HG02884 (cell line): ENCODE results near the gene KCNIP3.
"Not testable (repeated sequence)": the region's sequence is repeated elsewhere in the genome, so short reads cannot be mapped to it uniquely, and the experiment has no call there.

ENCODE experiments used
- ATAC-seq: cut with Tn5 transposase; IDR thresholded peaks from one replicate; pipeline ENCODE4 v1.9.1; 2021; ENCODE audit warnings: mild to moderate bottlenecking, moderate library complexity; ENCODE audit not compliant: unreplicated experiment

KCNIP3 gene

DNA sequence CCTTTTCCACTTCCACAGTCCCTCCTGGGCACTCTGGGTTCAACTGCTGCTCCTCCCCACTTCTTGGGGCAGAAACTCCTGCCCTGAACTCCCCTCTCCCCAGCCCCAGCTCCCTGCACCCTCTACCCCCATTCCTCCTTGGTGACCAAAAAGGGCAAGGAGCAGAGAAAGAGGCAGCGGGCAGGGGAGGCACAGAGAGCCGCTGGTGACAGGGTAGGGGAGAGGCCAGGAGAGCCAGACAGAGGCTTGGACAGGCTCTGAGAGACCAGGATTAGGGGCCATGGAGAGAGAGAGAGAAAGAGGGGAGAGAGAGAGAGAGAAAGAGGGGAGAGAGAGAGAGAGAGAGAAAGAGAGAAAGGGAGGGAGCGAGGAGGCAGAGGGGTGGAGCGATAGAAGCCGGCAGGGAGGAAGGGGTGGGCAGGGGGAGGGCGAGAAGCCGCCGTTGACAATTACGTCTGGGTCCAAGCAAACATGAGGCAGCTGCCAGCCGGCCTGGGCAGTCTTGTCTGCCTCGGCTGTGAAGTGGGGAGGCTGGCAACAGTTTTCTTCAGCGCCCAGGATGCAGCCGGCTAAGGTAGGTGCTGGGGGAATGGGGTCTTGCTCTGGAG lies at the start of gene KCNIP3:
TSS of gene KCNIP3 (plus strand) at position 468 of the 608 bp plus-strand sequence. CDS start at position 560, 92 bp downstream.
- ATAC-seq: no peak

GRCh38 chr2:95258271-95258670 lies 38.9 kb upstream of the KCNIP3 start:
- ATAC-seq: no peak

GRCh38 chr2:95260028-95261023 lies 36.8 kb upstream of the KCNIP3 start:
- ATAC-seq: no peak

- ATAC-seq: no peak
Observed at GRCh38 chr2:95261602-95262001, 35.5 kb upstream of the KCNIP3 start.

DNA sequence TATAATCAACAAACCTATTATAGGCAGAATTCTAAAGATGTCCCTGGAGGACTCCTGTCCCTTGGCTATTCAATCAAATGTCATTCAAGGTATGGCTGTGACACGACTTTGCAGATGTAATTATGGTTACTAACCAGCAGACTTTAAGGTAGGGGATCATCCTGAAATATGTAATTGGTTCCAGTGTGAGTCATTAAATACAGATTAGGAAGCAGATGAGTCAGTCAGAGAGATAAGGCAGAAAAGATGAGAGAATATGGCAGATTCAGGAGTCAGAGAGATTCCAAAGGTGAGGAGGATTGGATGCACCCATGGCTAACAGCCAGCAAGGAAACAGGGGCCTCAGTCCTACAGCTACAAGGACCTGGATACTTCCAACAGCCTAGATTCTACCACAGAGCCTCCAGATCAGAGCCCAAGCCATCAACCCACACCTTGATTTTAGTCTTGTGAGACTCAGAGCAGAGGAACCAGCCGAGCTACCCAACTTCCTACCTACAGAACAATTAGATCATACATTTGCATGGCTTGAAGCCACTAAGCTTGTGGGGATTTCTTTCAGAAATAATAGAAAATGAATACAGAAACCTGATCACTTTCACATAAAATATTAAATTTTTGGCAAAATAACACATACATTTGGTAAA lies 34.1 kb upstream of the KCNIP3 start:
- no peak for ATAC-seq

- ATAC-seq: no peak
Observed at GRCh38 chr2:95264624-95265023, 32.5 kb upstream of the KCNIP3 start.

DNA sequence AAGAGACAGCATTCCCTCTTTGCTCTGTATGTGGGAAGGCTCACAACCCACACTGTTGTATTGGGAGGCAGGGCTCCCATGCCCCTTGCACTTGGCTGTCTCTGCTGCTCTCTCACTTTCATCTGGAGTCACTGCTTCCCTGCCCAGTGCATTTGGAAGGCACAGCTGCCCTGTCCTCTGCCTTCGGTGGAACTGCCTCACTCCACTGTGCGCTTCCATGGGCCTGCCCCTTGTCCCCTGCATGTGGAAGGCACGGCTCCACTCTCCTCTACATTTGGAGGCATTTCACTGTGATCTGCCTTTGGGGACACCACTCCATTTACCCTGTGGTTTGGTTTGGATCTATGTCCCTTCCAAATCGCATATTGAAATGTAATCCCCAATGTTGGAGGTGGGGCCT lies 32.0 kb upstream of the KCNIP3 start:
- no peak for ATAC-seq

- no peak for ATAC-seq
Observed at GRCh38 chr2:95266781-95267430, 30.2 kb upstream of the KCNIP3 start.

DNA sequence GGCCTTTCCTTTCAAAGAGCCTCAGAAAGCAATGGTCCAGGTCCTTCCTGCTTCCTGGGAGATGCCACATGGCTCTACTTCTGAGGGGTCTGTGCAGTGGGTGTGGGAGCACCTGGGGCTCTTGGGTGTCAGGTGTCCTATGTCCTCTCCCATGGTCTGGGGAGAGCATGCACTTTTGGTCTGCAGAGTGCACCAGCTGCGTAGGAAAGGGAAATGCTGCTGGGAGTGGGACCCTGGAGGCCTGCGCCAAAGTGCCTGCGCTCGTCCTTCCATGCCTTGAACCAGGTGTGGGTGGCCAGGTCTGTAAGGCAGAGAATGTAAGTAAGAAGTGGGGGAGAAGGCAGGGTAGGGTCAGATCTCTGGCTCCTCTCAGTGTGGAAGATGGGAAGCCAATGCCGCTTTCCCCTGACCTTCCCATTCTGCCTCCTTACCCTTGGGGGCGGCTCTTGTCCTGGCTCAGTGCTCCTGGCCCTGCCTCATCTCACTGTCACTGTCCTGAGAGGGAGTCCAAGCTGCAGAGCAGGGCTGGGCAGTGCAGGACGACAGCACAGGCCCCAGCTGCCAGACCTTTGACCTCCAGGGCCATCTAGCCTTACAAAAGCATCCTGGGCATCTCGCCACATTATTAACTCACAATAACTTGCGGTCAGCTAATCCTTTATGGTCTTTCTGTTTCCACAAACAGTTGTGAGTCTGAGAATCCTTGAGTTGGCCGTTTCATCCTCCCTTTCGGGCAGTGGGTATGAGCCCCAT lies 29.5 kb upstream of the KCNIP3 start:
- ATAC-seq: no peak

GRCh38 chr2:95268211-95269035 lies 28.7 kb upstream of the KCNIP3 start:
- ATAC-seq: no peak

- no peak for ATAC-seq
Observed at GRCh38 chr2:95269036-95269680, 28.0 kb upstream of the KCNIP3 start.

GRCh38 chr2:95269745-95270144 lies 27.4 kb upstream of the KCNIP3 start:
- not testable (repeated sequence) for ATAC-seq

DNA sequence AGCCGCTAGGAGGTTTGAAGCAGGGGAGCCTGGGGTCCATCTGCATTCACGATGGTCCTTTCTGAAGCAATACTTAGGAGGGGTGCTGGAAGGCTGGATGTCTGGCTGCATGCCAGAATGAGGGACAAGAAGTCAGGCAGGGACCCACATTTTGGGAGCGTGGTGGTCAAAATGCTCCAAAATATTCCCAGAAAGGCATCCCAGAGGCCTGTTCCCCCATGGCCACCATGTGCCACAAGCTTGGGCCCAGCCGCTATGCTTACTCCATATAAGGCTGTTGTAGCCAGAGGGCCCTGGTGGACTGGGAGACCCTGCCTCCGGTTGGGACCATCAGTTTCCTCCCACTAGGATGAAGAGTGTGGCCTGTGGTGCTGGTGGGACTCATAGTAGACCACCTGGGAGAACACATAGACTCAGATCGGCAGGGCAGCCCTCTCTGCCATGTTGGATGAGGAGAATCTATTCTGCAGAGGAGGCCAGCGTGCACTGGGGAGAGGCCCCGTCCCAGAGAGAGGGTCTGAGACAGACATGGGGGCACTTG lies 26.5 kb upstream of the KCNIP3 start:
- no peak for ATAC-seq

DNA sequence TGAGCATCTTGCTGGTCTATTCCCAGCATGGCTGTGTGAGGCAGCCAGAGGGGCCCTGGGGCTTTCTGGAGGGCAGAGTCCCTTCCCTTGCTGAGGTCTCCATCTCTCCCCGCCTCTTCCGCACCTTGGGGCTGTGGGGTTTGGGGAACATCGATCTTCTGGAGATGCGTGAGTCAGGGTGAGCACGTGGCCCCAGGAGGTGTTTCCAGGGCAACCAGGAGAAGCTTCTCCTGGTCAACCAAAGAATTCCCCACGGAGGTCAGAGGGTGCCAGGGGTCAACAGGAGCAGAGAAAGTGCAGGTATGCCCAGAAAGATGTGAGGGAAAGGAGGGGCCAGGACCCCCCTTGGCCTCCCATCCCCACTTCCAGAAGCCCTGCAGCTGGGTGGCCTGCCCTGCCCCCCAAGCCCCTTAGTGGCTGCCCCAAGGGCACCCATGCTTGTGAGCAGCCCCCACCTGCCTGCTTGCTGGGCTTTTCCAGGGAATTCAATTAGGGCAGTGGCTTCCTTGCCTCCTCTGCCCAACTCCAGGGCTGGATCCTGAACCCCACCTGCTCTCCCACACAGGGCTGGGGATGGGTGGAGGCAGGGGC lies 25.7 kb upstream of the KCNIP3 start:
- ATAC-seq: no peak

DNA sequence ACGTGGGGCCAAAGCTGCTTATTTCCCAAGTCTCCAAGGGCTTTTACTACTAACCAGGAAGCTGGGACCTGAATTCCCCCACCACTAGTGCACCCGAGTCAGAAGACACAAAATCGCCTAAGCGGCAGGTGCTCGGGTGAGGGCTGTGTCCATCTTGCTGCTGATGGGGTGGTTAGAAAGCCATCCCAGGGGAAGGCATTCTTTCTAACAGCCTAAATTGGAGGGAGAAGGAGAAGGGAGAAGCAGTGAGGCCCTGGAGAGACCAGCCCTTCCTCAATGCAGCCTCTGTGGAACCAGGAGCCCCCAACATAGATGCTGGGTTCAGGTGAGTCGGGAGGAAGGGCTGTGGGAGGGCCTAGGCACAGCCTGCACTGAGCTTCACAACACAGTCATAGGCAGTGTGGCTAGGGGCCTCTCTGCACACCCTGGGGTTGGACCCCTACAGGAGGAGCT lies 24.8 kb upstream of the KCNIP3 start:
- ATAC-seq: no peak

GRCh38 chr2:95272781-95273180 lies 24.4 kb upstream of the KCNIP3 start:
- no peak for ATAC-seq

- ATAC-seq: no peak
Observed at GRCh38 chr2:95273566-95274290, 23.4 kb upstream of the KCNIP3 start.
